Right renal cortex interstitium (tissue), 3 donors: ENCODE data around the gene FAM131A. TPM values are rescaled to one million over a fixed set of nuclear protein-coding genes. Genes with fewer than 3 reads are reported as not detected.

Experiments
- DNase-seq, 3 donors: peaks; one replicate each; pipeline ENCODE4 v3.0.0-alpha.2; 2013; ENCODE audit warnings: low read depth in 3 of 3, low spot score in 2 of 3
- polyA plus RNA-seq, 3 donors: library from polyadenylated mRNA; unstranded; fragments of 120-200 nt; gene quantifications; one replicate each; pipeline ENCODE4 v1.2.1, GENCODE V29; 2013; ENCODE audit not compliant: insufficient read length in 3 of 3

Gene FAM131A
- polyA plus RNA-seq, 3 donors, result 7.7 to 9.8 (median 8.7) TPM

GRCh38 chr3:184354754-184355153 is 17.4 kb downstream of the FAM131A start:
- DNase-seq, result no peak

GRCh38 chr3:184355261-184356040 is 18.1 kb downstream of the FAM131A start:
- DNase-seq, result no peak

- no peak for DNase-seq
Observed at GRCh38 chr3:184357248-184358123, 20.1 kb downstream of the FAM131A start.

- no peak for DNase-seq
Observed at GRCh38 chr3:184358124-184358767, 20.8 kb downstream of the FAM131A start.

- DNase-seq, result no peak
Observed at GRCh38 chr3:184358921-184359350, 21.5 kb downstream of the FAM131A start.

GRCh38 chr3:184359610-184360009 is 22.2 kb downstream of the FAM131A start:
- DNase-seq, result no peak

- DNase-seq, result no peak
Observed at GRCh38 chr3:184360070-184360928, 22.9 kb downstream of the FAM131A start.

GRCh38 chr3:184360929-184361531 is 23.6 kb downstream of the FAM131A start:
- no peak for DNase-seq

GRCh38 chr3:184361532-184361931 is 24.1 kb downstream of the FAM131A start, which contains the start of the genes CLCN2 and POLR2H:
CLCN2 (minus strand) TSS chr3:184361605; CDS start chr3:184361479, 126 bp downstream.
POLR2H (plus strand) TSS chr3:184361710; CDS start chr3:184363493, 1,783 bp downstream.
- peak in 2 of 3 donors; percentile 55 to 71 for DNase-seq

- DNase-seq, result no peak
Observed at GRCh38 chr3:184361932-184362667, 24.7 kb downstream of the FAM131A start.

GRCh38 chr3:184362668-184363546 is 25.5 kb downstream of the FAM131A start:
- peak; percentile 94 to 96 (median 96) for DNase-seq

- DNase-seq, result no peak
Observed at GRCh38 chr3:184366619-184367289, 29.4 kb downstream of the FAM131A start.

- DNase-seq, result no peak
Observed at GRCh38 chr3:184368116-184368515, 30.7 kb downstream of the FAM131A start.

- DNase-seq, result no peak
Observed at GRCh38 chr3:184368586-184369183, 31.3 kb downstream of the FAM131A start.

GRCh38 chr3:184371570-184372018 is 34.2 kb downstream of the FAM131A start:
- peak in 2 of 3 donors; percentile 58 to 72 for DNase-seq

- DNase-seq, result no peak
Observed at GRCh38 chr3:184372296-184372821, 35.0 kb downstream of the FAM131A start.

- DNase-seq, result no peak
Observed at GRCh38 chr3:184372911-184373310, 35.5 kb downstream of the FAM131A start.
